Kidney epithelial cell (primary cell): ENCODE measurements around the gene KCNIP1. TPM values are rescaled to one million over a fixed set of nuclear protein-coding genes. Genes with fewer than 3 reads are reported as not detected.

Experiments used
- DNase-seq: peaks from one replicate; pipeline ENCODE4 v3.0.0-alpha.2; 2010; ENCODE audit warnings: low read depth
- H3K27me3 ChIP-seq: 2 replicates; pipeline ENCODE4 v1.6.0; 2011; ENCODE audit warnings: low read length; ENCODE audit not compliant: control insufficient read depth, insufficient read depth
- H3K36me3 ChIP-seq: 2 replicates; pipeline ENCODE4 v1.5.1; 2011; ENCODE audit warnings: low read length; ENCODE audit not compliant: control insufficient read depth, insufficient read depth
- H3K4me3 ChIP-seq: 2 replicates; pipeline ENCODE4 v1.5.1; 2011; ENCODE audit warnings: low read depth, mild to moderate bottlenecking, control low read depth, low read length
- CTCF ChIP-seq: IDR thresholded peaks from 2 replicates; pipeline ENCODE4 v1.5.1; 2011; ENCODE audit warnings: mild to moderate bottlenecking, moderate library complexity, low read length, control low read depth, inconsistent platforms; ENCODE audit not compliant: insufficient read depth, poor library complexity, severe bottlenecking
- total RNA-seq: library from RNA; depleted of rRNA; stranded (reverse); fragments of >200 nt; gene quantifications from 2 replicates; pipeline ENCODE4 v1.2.3, GENCODE V29; 2015

Gene KCNIP1
- total RNA-seq, 1 donor from 2014 or later, result 3.4 TPM

- peaks cover 4% of the 10 kb centered on the region for H3K27me3 ChIP-seq
- DNase-seq, result no peak
- no peaks in the 10 kb centered on the region for H3K36me3 ChIP-seq
Measured at GRCh38 chr5:170678811-170679210, 175.0 kb downstream of the KCNIP1 start.

GRCh38 chr5:170681013-170681433 is 177.2 kb downstream of the KCNIP1 start:
- DNase-seq, result peak; percentile 2
- H3K4me3 ChIP-seq, result no peak overlapping the region
- peaks cover 2% of the 10 kb centered on the region for H3K27me3 ChIP-seq
- no peak for TF ChIP-seq CTCF
- H3K36me3 ChIP-seq, result no peaks in the 10 kb centered on the region

More at GRCh38 chr5:170678811-170679210, 175.0 kb downstream of the KCNIP1 start:
- no peak for TF ChIP-seq CTCF
- H3K4me3 ChIP-seq, result no peak overlapping the region

- Histone ChIP-seq H3K4me3 (no peak overlapping the region), H3K27me3 (no peaks in the 10 kb centered on the region), H3K36me3 (no peaks in the 10 kb centered on the region)
- peak; percentile 3 for TF ChIP-seq CTCF
- no peak for DNase-seq
Measured at GRCh38 chr5:170691657-170692056, 187.8 kb downstream of the KCNIP1 start.

GRCh38 chr5:170693701-170694100 is 189.9 kb downstream of the KCNIP1 start:
- no peak for TF ChIP-seq CTCF
- no peak for DNase-seq
- Histone ChIP-seq H3K4me3 (no peak overlapping the region), H3K36me3 (no peaks in the 10 kb centered on the region), H3K27me3 (no peaks in the 10 kb centered on the region)

- H3K36me3 ChIP-seq, result no peaks in the 10 kb centered on the region
- no peak overlapping the region for H3K4me3 ChIP-seq
- peaks cover 2% of the 10 kb centered on the region for H3K27me3 ChIP-seq
- DNase-seq, result no peak
- no peak for TF ChIP-seq CTCF
Measured at GRCh38 chr5:170694911-170695310, 191.1 kb downstream of the KCNIP1 start.

GRCh38 chr5:170697031-170697430 is 193.2 kb downstream of the KCNIP1 start:
- TF ChIP-seq CTCF, result no peak

More at GRCh38 chr5:170697031-170697430, 193.2 kb downstream of the KCNIP1 start:
- Histone ChIP-seq H3K36me3 (no peaks in the 10 kb centered on the region), H3K4me3 (no peak overlapping the region), H3K27me3 (peaks cover 5% of the 10 kb centered on the region)
- DNase-seq, result no peak
